Lung (tissue), 12 donors: ENCODE results near the gene ZNHIT2. TPM values are rescaled to one million over a fixed set of nuclear protein-coding genes. Genes with fewer than 3 reads are reported as not detected.

Experiments
- ATAC-seq: fragments of 200-7000 bp; cut with Tn5 transposase; one replicate; pipeline ENCODE4 v1.9.1; 2020; ENCODE audit warnings: moderate number of reproducible peaks; ENCODE audit not compliant: insufficient read depth, low FRiP score
- DNase-seq, 3 donors: peaks; one replicate each; pipeline ENCODE4 v3.0.0-alpha.2; 2013 to 2017
- H3K27ac ChIP-seq, 2 donors: one replicate each; pipeline ENCODE4 v1.5.1; 2013; ENCODE audit warnings: mild to moderate bottlenecking in 2 of 2, moderate library complexity in 2 of 2, control low read depth in 1 of 2, inconsistent platforms in 1 of 2, low read depth in 1 of 2, low read length in 1 of 2
- H3K27me3 ChIP-seq, 3 donors: one replicate each; pipeline ENCODE4 v1.5.1; 2013; ENCODE audit warnings: low read length in 2 of 3; ENCODE audit not compliant: control insufficient read depth in 3 of 3, insufficient read depth in 3 of 3
- H3K36me3 ChIP-seq, 4 donors: one replicate each; pipeline ENCODE4 v1.5.1; 2013; ENCODE audit warnings: low read length in 4 of 4, mild to moderate bottlenecking in 1 of 4, moderate library complexity in 1 of 4; ENCODE audit not compliant: control insufficient read depth in 4 of 4, insufficient read depth in 4 of 4
- H3K4me1 ChIP-seq, 5 donors: one replicate each; pipeline ENCODE4 v1.5.1; 2013; ENCODE audit warnings: low read length in 5 of 5, mild to moderate bottlenecking in 2 of 5, moderate library complexity in 1 of 5; ENCODE audit not compliant: control insufficient read depth in 5 of 5, insufficient read depth in 5 of 5
- H3K4me3 ChIP-seq: one replicate; pipeline ENCODE4 v1.5.1; 2013; ENCODE audit warnings: mild to moderate bottlenecking, control low read depth, moderate library complexity
- H3K9ac ChIP-seq, 2 donors: one replicate each; pipeline ENCODE4 v1.5.1; 2013; ENCODE audit warnings: low read length in 2 of 2, control low read depth in 1 of 2; ENCODE audit not compliant: insufficient read depth in 1 of 2
- H3K9me3 ChIP-seq, 4 donors: one replicate each; pipeline ENCODE4 v1.5.1; 2013; ENCODE audit warnings: low read length in 3 of 4, mild to moderate bottlenecking in 1 of 4, moderate library complexity in 1 of 4; ENCODE audit not compliant: control insufficient read depth in 4 of 4, insufficient read depth in 3 of 4
- WGBS, 2 donors: extraction: QIAGEN DNeasy Blood & Tissue Kit; methylation state at CpG; one replicate each; pipeline ENCODE4 v1.1.7; 2013; 5-methylcytosine and 5-hydroxymethylcytosine counted together
- polyA plus RNA-seq, 2 donors: library from polyadenylated mRNA; stranded (reverse); fragments of 200-250 nt; gene quantifications; one replicate each; pipeline ENCODE4 v1.2.1, GENCODE V29; 2013
- total RNA-seq, 2 donors: library from RNA; depleted of rRNA in 1 of 2; stranded (reverse); fragments of >200 nt in 1 of 2; gene quantifications; one replicate each; pipeline ENCODE4 v1.2.1, GENCODE V29; 2014 to 2021
- TF ChIP-seq, protein P1 (sequence below): IDR thresholded peaks from 2 replicates; pipeline ENCODE4 v1.5.1; 2012; ENCODE audit warnings: mild to moderate bottlenecking; ENCODE audit errors: control extremely low read depth, extremely low read depth
- donor health status: control.
- donor health status: control.
- donor health status: Bipolar disorder and iron deficiency.
- donor health status: healthy.
- donor health status: DM: yes; HTN: yes; CAD: no.

Gene ZNHIT2
- total and polyA plus RNA-seq, 4 donors: 6.3 to 23.7 (median 19.5) TPM

DNA sequence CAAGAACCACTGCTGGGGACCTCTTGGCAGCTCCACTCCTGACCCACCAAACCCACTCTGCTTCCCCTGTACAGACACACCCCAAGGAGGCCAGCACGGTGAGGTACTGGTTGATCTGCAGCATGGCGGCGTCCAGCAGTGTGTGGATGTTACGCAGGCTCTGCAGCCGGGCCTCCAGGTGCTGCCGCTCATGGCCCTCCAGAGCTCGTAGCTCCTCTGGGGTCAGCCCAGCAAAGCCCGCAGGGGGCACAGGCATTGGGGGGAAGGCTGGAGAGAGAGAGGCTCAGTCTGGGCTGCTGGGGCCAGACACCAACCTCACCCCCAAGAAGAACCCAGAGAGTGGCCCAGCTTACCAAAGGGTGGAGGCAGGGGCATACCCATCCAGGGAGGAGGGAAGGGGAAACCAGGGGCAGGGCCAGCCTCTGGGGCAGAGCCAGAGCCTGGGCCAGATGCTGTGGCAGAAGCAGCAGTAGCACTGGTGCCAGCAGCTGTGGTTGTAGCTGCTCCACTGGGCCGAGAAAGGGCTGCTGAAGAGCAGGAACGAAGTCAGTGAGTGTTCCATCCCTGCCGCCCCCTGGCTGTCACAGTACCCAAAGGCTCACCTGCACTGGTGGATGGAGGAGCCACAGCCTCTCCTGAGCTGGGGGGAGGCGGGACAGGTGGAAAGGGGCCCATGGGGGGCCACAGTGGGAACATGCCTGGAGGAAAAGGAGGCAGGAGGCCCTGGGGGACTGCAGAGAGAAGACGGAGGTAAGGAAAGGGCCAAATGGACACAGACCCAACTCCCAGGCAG lies 12.3 kb upstream of the ZNHIT2 start:
- TF ChIP-seq, protein P1, sequence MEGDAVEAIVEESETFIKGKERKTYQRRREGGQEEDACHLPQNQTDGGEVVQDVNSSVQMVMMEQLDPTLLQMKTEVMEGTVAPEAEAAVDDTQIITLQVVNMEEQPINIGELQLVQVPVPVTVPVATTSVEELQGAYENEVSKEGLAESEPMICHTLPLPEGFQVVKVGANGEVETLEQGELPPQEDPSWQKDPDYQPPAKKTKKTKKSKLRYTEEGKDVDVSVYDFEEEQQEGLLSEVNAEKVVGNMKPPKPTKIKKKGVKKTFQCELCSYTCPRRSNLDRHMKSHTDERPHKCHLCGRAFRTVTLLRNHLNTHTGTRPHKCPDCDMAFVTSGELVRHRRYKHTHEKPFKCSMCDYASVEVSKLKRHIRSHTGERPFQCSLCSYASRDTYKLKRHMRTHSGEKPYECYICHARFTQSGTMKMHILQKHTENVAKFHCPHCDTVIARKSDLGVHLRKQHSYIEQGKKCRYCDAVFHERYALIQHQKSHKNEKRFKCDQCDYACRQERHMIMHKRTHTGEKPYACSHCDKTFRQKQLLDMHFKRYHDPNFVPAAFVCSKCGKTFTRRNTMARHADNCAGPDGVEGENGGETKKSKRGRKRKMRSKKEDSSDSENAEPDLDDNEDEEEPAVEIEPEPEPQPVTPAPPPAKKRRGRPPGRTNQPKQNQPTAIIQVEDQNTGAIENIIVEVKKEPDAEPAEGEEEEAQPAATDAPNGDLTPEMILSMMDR: no peak
- Histone ChIP-seq H3K9me3 (no peaks in the 10 kb centered on the region), H3K9ac (no peak overlapping the region), H3K4me1 (peaks cover 0 to 13% (median 9%) of the 10 kb centered on the region in 5 donors), H3K36me3 (peaks cover 24 to 74% (median 48%) of the 10 kb centered on the region in 4 donors), H3K27me3 (no peaks in the 10 kb centered on the region), H3K27ac (no peak overlapping the region), H3K4me3 (no peak overlapping the region)
- WGBS, 2 donors: 92 to 93% methylated on average over 13 of the region's 13 CpGs
- DNase-seq (no peak), ATAC-seq (no peak)

DNA sequence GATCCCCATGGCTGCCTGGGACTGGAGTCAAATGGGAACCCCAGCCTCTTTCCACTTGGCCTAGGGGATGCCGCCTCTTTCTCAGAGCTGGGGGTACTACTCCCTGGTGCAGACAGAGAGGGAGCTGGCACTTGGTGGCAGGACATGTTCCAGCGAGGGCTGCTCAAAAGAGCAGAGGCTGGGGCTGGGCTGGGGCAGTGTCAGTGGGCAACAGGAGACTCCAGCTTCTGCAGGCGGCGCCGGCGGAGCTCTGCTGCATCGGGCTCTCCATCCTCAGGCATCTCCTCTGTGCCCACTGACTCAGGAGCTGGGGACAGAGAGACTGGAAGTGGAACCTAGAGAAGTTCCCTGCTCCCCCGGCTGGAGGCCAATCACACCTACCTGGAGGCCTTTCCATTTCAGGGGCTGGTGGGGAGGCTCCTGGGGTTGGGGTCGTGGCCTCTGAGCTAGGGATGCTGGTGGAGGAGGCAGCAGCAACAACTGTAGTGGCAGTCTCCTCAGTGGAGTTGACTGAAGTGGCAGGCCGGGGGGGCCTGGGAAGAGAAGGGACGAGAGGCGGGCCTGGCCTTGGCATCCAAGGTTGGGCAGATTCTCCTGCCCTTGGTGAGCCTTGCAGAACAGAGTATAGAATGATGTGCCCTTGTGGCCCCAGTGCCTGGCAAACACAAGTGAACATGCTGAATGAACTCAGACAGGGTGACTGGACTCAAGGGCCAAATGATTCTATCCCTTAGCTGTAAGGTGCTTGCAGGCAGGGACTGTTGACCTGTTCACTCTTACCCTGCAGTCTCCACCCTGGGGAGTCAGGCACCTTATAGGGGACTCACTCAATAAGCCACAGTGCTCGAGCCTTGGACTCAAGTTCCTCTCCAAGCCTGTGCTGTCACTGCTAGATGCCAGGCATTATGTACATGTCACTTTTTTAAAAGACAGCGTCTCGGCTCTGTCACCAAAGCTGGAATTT lies 11.0 kb upstream of the ZNHIT2 start:
- Histone ChIP-seq H3K9ac (no peak overlapping the region), H3K4me3 (no peak overlapping the region), H3K36me3 (peaks cover 24 to 76% (median 50%) of the 10 kb centered on the region in 4 donors), H3K9me3 (no peaks in the 10 kb centered on the region), H3K4me1 (peaks cover 0 to 11% (median 9%) of the 10 kb centered on the region in 5 donors), H3K27me3 (no peaks in the 10 kb centered on the region), H3K27ac (no peak overlapping the region)
- 91 to 94% methylated on average over 15 of the region's 15 CpGs for WGBS, 2 donors
- DNase-seq (no peak), ATAC-seq (no peak)
- TF ChIP-seq, protein P1: no peak

GRCh38 chr11:65127473-65128181 lies 10.1 kb upstream of the ZNHIT2 start:
- Histone ChIP-seq H3K27ac (no peak overlapping the region), H3K36me3 (peaks cover 24 to 72% (median 47%) of the 10 kb centered on the region in 4 donors), H3K4me3 (no peak overlapping the region), H3K9me3 (no peaks in the 10 kb centered on the region), H3K9ac (no peak overlapping the region), H3K27me3 (no peaks in the 10 kb centered on the region), H3K4me1 (peaks cover 0 to 6% (median 3%) of the 10 kb centered on the region in 5 donors)
- TF ChIP-seq, protein P1: no peak
- WGBS, 2 donors: 86 to 88% methylated on average over 12 of the region's 12 CpGs
- ATAC-seq (no peak), DNase-seq (no peak)
